Naive thymus-derived CD4-positive, alpha-beta T cell (primary cell): ENCODE measurements around the gene SPAG16. TPM values are rescaled to one million over a fixed set of nuclear protein-coding genes. Genes with fewer than 3 reads are reported as not detected.

Experiments
- ATAC-seq: fragments of 150-1000 bp; cut with Tn5 transposase; 2 replicates; pipeline ENCODE4 v1.10.0; 2021; ENCODE audit warnings: mild to moderate bottlenecking, moderate library complexity
- CTCF ChIA-PET: fragments of 350-600 bp; sonication (Branson Sonifier 250); formaldehyde crosslinking; loops from one replicate; lab custom pipeline; 2021; ENCODE audit warnings: antibody characterized with exemption; lab: Charles Lee
- POLR2A ChIA-PET: fragments of 350-600 bp; sonication (Branson Sonifier 250); formaldehyde crosslinking; loops from one replicate; lab custom pipeline; 2021; ENCODE audit warnings: antibody characterized with exemption, inconsistent platforms; lab: Charles Lee
- DNase-seq, 9 donors: peaks; one replicate each; pipeline versions ENCODE4 v3.0.0 to v3.0.0-alpha.2; 2020 to 2022; ENCODE audit warnings: mixed read lengths in 1 of 9
- H3K27ac ChIP-seq: one replicate; pipeline ENCODE4 v1.7.0; 2013; ENCODE audit warnings: mild to moderate bottlenecking, low read depth, low read length, moderate library complexity
- H3K27me3 ChIP-seq, 2 donors: one replicate each; pipeline ENCODE4 v1.7.0; 2013; ENCODE audit warnings: low read length in 2 of 2, mild to moderate bottlenecking in 2 of 2, moderate library complexity in 2 of 2; ENCODE audit not compliant: control insufficient read depth in 2 of 2, insufficient read depth in 2 of 2
- H3K36me3 ChIP-seq, 3 experiments: 1 replicate in 2 of 3; 2 replicates in 1 of 3; pipeline ENCODE4 v1.7.0; 2013; ENCODE audit warnings: low read length in 3 of 3, mild to moderate bottlenecking in 3 of 3, moderate library complexity in 1 of 3; ENCODE audit not compliant: insufficient read depth in 3 of 3, control insufficient read depth in 2 of 3
- H3K4me1 ChIP-seq, 2 donors: one replicate each; pipeline ENCODE4 v1.7.0; 2013; ENCODE audit warnings: low read length in 2 of 2, mild to moderate bottlenecking in 2 of 2, moderate library complexity in 1 of 2; ENCODE audit not compliant: control insufficient read depth in 2 of 2, insufficient read depth in 2 of 2
- H3K4me3 ChIP-seq: 2 replicates; pipeline ENCODE4 v1.7.0; 2013; ENCODE audit warnings: mild to moderate bottlenecking, low read length
- H3K9me3 ChIP-seq, 3 experiments: 1 replicate in 2 of 3; 2 replicates in 1 of 3; pipeline ENCODE4 v1.7.0; 2013; ENCODE audit warnings: low read length in 3 of 3; ENCODE audit not compliant: control insufficient read depth in 2 of 3
- H3K27ac Mint-ChIP-seq, 9 donors: one replicate each; pipeline ENCODE4 v1.8.0; 2020 to 2022; ENCODE audit warnings: mixed read lengths in 9 of 9, mild to moderate bottlenecking in 8 of 9, moderate library complexity in 5 of 9, inconsistent platforms in 2 of 9
- H3K27me3 Mint-ChIP-seq, 5 donors: one replicate each; pipeline ENCODE4 v1.8.0; 2021 to 2022; ENCODE audit warnings: mixed read lengths in 5 of 5, mild to moderate bottlenecking in 1 of 5
- H3K36me3 Mint-ChIP-seq, 5 donors: one replicate each; pipeline ENCODE4 v1.8.0; 2020 to 2022; ENCODE audit warnings: mixed read lengths in 5 of 5, mild to moderate bottlenecking in 3 of 5, inconsistent platforms in 1 of 5
- H3K4me1 Mint-ChIP-seq, 7 donors: one replicate each; pipeline ENCODE4 v1.8.0; 2020 to 2022; ENCODE audit warnings: mixed read lengths in 7 of 7, mild to moderate bottlenecking in 3 of 7, inconsistent platforms in 1 of 7
- H3K4me3 Mint-ChIP-seq, 10 donors: one replicate each; pipeline ENCODE4 v1.8.0; 2020 to 2022; ENCODE audit warnings: mild to moderate bottlenecking in 10 of 10, mixed read lengths in 10 of 10, moderate library complexity in 6 of 10, inconsistent platforms in 2 of 10
- H3K9me3 Mint-ChIP-seq, 11 donors: one replicate each; pipeline ENCODE4 v1.8.0; 2020 to 2022; ENCODE audit warnings: mixed read lengths in 11 of 11, mild to moderate bottlenecking in 4 of 11, inconsistent platforms in 1 of 11, moderate library complexity in 1 of 11
- intact Hi-C, 2 donors: fragments of 100-400 bp; cut with micrococcal nuclease; formaldehyde crosslinking; loops; one replicate each; pipeline ENCODE4 v1.15.1; 2023
- polyA plus RNA-seq, 2 donors: library from polyadenylated mRNA; unstranded; fragments of 300-500 nt; fragmentation: Illumina TruSeq; gene quantifications; one replicate each; pipeline ENCODE4 v1.2.3, GENCODE V29; 2021
- total RNA-seq, 6 experiments: library from RNA in 5 of 6; stranded (reverse) in 5 of 6; gene quantifications; 1 replicate in 5 of 6; 2 replicates in 1 of 6; pipeline ENCODE4 v1.2.3 and lab custom pipeline; 2021 to 2026

SPAG16 gene
- total and polyA plus RNA-seq, 7 experiments from 2014 or later = 4.7 to 20.2 (median 7.4) TPM

DNA sequence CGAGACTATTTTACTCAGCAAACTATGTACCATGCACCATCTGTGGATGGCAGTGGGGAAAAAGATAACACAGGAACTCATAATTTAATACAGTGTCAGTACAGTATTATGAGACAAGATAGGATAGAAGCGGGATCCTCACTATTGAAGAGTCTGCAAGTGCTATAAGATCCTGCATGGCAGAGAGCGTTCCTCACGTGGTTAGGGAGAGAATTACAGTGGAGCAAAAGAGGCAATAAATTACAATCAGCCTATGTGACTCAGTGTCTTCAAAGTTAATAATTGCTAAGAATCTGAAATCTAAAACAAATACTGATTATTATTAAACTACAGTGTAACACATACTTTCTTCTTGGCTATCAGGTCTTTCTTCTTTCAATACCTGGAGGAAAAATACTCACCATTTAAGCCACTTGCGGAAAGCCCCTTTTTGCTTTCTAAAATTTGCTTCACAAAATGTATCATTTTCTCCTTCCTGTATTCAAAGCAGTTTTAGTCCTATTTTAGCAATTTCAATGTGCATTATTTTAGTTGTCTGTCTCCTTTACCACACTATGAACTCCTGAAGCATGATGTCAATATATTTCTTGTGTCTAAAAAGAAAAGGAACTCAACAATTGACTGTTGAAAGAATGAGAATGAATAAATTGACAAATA lies 342.9 kb downstream of the SPAG16 start:
- no peaks in the 10 kb centered on the region for H3K36me3 ChIP-seq
- ChIA-PET CTCF (no interaction called here), POLR2A (no interaction called here)
- H3K9me3 ChIP-seq = no peaks in the 10 kb centered on the region
- DNase-seq = no peak
- no peak for ATAC-seq
- intact Hi-C loops = no loop called here
- no peak overlapping the region for H3K27ac ChIP-seq
- no peaks in the 10 kb centered on the region for H3K27me3 Mint-ChIP-seq
- H3K4me1 ChIP-seq = no peaks in the 10 kb centered on the region
- H3K27me3 ChIP-seq = no peaks in the 10 kb centered on the region
- H3K36me3 Mint-ChIP-seq = no peaks in the 10 kb centered on the region
- no peak overlapping the region for H3K4me3 Mint-ChIP-seq
- peaks cover 0 to 2% (median 0%) of the 10 kb centered on the region in 7 donors for H3K4me1 Mint-ChIP-seq
- H3K27ac Mint-ChIP-seq = no peak overlapping the region
- H3K4me3 ChIP-seq = no peak overlapping the region
- H3K9me3 Mint-ChIP-seq = peaks cover 0 to 16% (median 2%) of the 10 kb centered on the region in 11 donors

- Mint-ChIP-seq H3K27me3 (no peaks in the 10 kb centered on the region), H3K9me3 (peaks cover 0 to 23% (median 9%) of the 10 kb centered on the region in 11 donors), H3K27ac (no peak overlapping the region), H3K4me3 (no peak overlapping the region), H3K4me1 (peaks cover 0 to 2% (median 0%) of the 10 kb centered on the region in 7 donors), H3K36me3 (no peaks in the 10 kb centered on the region)
- ChIA-PET CTCF (no interaction called here), POLR2A (no interaction called here)
- no peaks in the 10 kb centered on the region for H3K9me3 ChIP-seq
- H3K27me3 ChIP-seq = no peaks in the 10 kb centered on the region
- ATAC-seq (no peak), DNase-seq (no peak)
- no peak overlapping the region for H3K27ac ChIP-seq
- no peak overlapping the region for H3K4me3 ChIP-seq
- no peaks in the 10 kb centered on the region for H3K36me3 ChIP-seq
- intact Hi-C loops = no loop called here
- H3K4me1 ChIP-seq = no peaks in the 10 kb centered on the region
These were observed 343.7 kb downstream of the SPAG16 start for GRCh38 chr2:213627835-213628460.

DNA sequence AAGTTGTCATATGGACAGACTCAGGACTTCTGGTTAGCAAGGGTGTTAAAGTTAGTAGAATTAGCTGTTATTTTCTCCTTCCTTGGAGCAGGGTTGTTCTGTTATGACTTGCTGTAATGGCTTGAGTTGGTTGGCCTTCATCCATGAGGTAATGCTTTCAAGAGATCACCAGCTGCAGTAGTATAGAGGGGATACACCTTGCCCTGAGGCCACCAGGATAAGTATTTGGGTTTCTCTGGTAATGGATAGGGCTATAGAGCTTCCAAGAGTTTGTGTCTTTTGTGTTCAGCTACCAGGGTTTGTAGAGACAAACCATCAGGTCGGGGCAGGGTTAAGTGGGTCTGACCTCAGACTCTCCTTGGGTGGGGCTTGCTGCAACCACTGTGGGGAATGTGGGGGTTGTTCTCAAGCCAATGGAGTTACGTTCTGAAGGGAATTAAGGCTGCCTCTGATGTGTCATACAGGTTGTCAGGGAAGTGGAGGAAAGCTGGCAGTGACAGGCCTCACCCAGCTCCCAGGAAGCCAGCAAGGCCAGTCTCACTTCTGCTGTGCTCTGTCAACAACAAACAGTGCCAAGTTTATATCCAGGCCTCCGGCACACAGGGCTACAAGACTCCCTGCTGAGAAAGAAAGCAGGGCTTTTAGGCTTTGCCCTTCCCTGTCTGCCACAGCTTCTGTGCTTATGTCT lies 356.6 kb downstream of the SPAG16 start:
- peaks cover 0 to 2% (median 0%) of the 10 kb centered on the region in 5 donors for H3K36me3 Mint-ChIP-seq
- no peak overlapping the region for H3K4me3 ChIP-seq
- no peak for DNase-seq
- H3K36me3 ChIP-seq = no peaks in the 10 kb centered on the region
- H3K4me1 Mint-ChIP-seq = no peaks in the 10 kb centered on the region
- ChIA-PET POLR2A (no interaction called here), CTCF (no interaction called here)
- no peak for ATAC-seq
- peaks cover 2 to 17% (median 6%) of the 10 kb centered on the region in 11 donors for H3K9me3 Mint-ChIP-seq
- no peaks in the 10 kb centered on the region for H3K4me1 ChIP-seq
- no peak overlapping the region for H3K27ac ChIP-seq
- H3K9me3 ChIP-seq = no peaks in the 10 kb centered on the region
- no peak overlapping the region for H3K27ac Mint-ChIP-seq
- H3K27me3 ChIP-seq = no peaks in the 10 kb centered on the region
- intact Hi-C loops = no loop called here
- H3K4me3 Mint-ChIP-seq = no peak overlapping the region
- H3K27me3 Mint-ChIP-seq = peaks cover 0 to 4% (median 0%) of the 10 kb centered on the region in 5 donors

DNA sequence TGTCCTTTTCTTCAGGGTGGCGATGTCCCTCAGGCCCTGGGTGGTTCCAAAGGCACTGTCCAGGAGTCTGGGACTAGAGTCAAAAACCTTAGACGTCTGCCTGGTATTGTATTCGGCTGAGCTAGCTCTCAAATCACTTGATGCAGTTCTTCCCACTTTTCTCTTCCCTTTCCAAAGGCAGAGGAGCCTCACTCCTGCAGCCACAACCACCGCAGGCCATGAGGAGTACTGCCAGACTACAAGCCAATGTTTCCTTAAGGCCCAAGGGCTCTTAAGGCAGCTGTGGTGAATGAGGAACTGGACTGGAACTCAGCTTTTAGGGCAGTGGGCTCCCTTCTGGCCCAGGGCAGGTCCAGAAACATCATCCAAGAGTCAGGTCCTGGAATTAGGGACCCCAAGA lies 360.7 kb downstream of the SPAG16 start:
- POLR2A ChIA-PET = no interaction called here
- intact Hi-C loops = no loop called here

DNA sequence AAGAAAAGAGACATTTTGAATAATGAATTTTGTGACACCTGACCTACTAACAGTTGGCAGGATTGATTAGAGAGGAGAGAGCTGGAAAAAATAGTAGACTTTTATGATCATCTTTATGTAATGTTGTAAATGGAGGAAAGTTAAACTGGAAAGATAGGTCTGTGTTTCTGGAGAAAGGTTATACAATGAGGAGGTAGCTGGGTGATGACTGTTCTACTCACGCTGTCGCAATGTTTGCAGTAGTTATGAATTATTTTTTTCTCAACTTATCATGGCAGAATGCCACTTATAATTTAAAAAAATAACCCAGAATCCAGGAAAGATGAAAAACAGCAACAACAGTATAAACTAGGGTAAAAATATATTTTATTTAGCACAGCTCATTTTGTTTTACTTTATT lies 364.9 kb downstream of the SPAG16 start:
- Mint-ChIP-seq H3K36me3 (no peaks in the 10 kb centered on the region), H3K4me1 (no peaks in the 10 kb centered on the region), H3K4me3 (no peak overlapping the region), H3K27ac (no peak overlapping the region), H3K27me3 (peaks cover 0 to 4% (median 0%) of the 10 kb centered on the region in 5 donors), H3K9me3 (peaks cover 0 to 9% (median 0%) of the 10 kb centered on the region in 11 donors)
- ATAC-seq (no peak), DNase-seq (no peak)
- intact Hi-C loops = no loop called here
- no peaks in the 10 kb centered on the region for H3K9me3 ChIP-seq
- POLR2A ChIA-PET = no interaction called here
- H3K27ac ChIP-seq = no peak overlapping the region
- H3K4me3 ChIP-seq = no peak overlapping the region
- no peaks in the 10 kb centered on the region for H3K36me3 ChIP-seq
- no peaks in the 10 kb centered on the region for H3K4me1 ChIP-seq
- no peaks in the 10 kb centered on the region for H3K27me3 ChIP-seq
- CTCF ChIA-PET = no interaction called here

More for the DNA sequence above, 360.7 kb downstream of the SPAG16 start:
- H3K27me3 Mint-ChIP-seq = peaks cover 0 to 4% (median 0%) of the 10 kb centered on the region in 5 donors
- CTCF ChIA-PET = no interaction called here
- H3K4me3 Mint-ChIP-seq = no peak overlapping the region
- H3K4me1 Mint-ChIP-seq = no peaks in the 10 kb centered on the region
- H3K9me3 ChIP-seq = no peaks in the 10 kb centered on the region
- no peak overlapping the region for H3K4me3 ChIP-seq
- no peaks in the 10 kb centered on the region for H3K27me3 ChIP-seq
- ATAC-seq = no peak
- no peak overlapping the region for H3K27ac Mint-ChIP-seq
- no peaks in the 10 kb centered on the region for H3K4me1 ChIP-seq
- H3K27ac ChIP-seq = no peak overlapping the region
- no peaks in the 10 kb centered on the region for H3K36me3 ChIP-seq
- H3K36me3 Mint-ChIP-seq = no peaks in the 10 kb centered on the region
- peaks cover 0 to 10% (median 0%) of the 10 kb centered on the region in 11 donors for H3K9me3 Mint-ChIP-seq
- DNase-seq = no peak

GRCh38 chr2:213664817-213665216 lies 380.6 kb downstream of the SPAG16 start:
- CTCF ChIA-PET = interaction anchor here (0.7 kb wide), 1 partner anchor 852 kb away, joined by 4 read pairs; no protein-coding TSS in a partner anchor
- H3K9me3 Mint-ChIP-seq = peaks cover 0 to 14% (median 4%) of the 10 kb centered on the region in 11 donors
- ATAC-seq = no peak

More at GRCh38 chr2:213664817-213665216, 380.6 kb downstream of the SPAG16 start:
- no peak overlapping the region for H3K4me3 ChIP-seq
- no peaks in the 10 kb centered on the region for H3K36me3 Mint-ChIP-seq
- H3K27me3 Mint-ChIP-seq = no peaks in the 10 kb centered on the region
- no peaks in the 10 kb centered on the region for H3K27me3 ChIP-seq
- no peak overlapping the region for H3K27ac ChIP-seq
- POLR2A ChIA-PET = no interaction called here
- no peak for DNase-seq
- H3K4me3 Mint-ChIP-seq = no peak overlapping the region
- H3K4me1 ChIP-seq = no peaks in the 10 kb centered on the region
- H3K9me3 ChIP-seq = no peaks in the 10 kb centered on the region
- H3K27ac Mint-ChIP-seq = no peak overlapping the region
- no peaks in the 10 kb centered on the region for H3K4me1 Mint-ChIP-seq
- H3K36me3 ChIP-seq = no peaks in the 10 kb centered on the region
- intact Hi-C loops = no loop called here
